ENCODE measurements around the gene SORCS1.

GRCh38 chr10:106802949-106803348 lies 361.6 kb downstream of the SORCS1 start:
- TF ChIP-seq ZNF281 (CRISPR knock-in tag; IDR thresholded peaks at IDR 0.05; ENCODE audit: borderline replicate concordance) (no peak), ZNF564 (CRISPR knock-in tag; IDR thresholded peaks at IDR 0.05) (no peak), ZSCAN25 (CRISPR knock-in tag; IDR thresholded peaks at IDR 0.05) (no peak), ZNF121 (CRISPR knock-in tag; IDR thresholded peaks at IDR 0.05) (no peak), CTCF (CRISPR knock-in tag; IDR thresholded peaks at IDR 0.05) (no peak), FOSL1 (CRISPR knock-in tag; IDR thresholded peaks at IDR 0.05; ENCODE audit: borderline replicate concordance) (no peak), REL (CRISPR knock-in tag; conservative IDR thresholded peaks at IDR 0.05) (no peak), ZNF512 (CRISPR knock-in tag; IDR thresholded peaks at IDR 0.05) (no peak)

Measured in HepG2 (cell line).